Thoracic aorta (tissue), 2 donors: ENCODE measurements around the gene PCBP2. TPM values are rescaled to one million over a fixed set of nuclear protein-coding genes. Genes with fewer than 3 reads are reported as not detected.

Experiments used
- ATAC-seq: fragments of 150-250 bp; one replicate; pipeline ENCODE4 v1.8.0; 2017; ENCODE audit warnings: low read depth; ENCODE audit not compliant: insufficient number of reproducible peaks, low FRiP score
- DNase-seq: peaks from one replicate; pipeline ENCODE4 v3.0.0-alpha.2; 2020; ENCODE audit warnings: low spot score
- H3K27ac ChIP-seq, 2 donors: fragments of 200-600 bp; sonication (generic); 1 replicate in 1 of 2; 2 replicates in 1 of 2; pipeline ENCODE4 v1.5.1; 2016; ENCODE audit warnings: mild to moderate bottlenecking in 2 of 2, moderate library complexity in 2 of 2
- H3K27me3 ChIP-seq: fragments of 200-600 bp; sonication (generic); replicated peaks from 2 replicates; pipeline ENCODE4 v1.6.0; 2016; ENCODE audit warnings: mild to moderate bottlenecking; ENCODE audit not compliant: insufficient read depth
- H3K36me3 ChIP-seq: fragments of 200-600 bp; sonication (generic); one replicate; pipeline ENCODE4 v1.5.1; 2016
- H3K4me1 ChIP-seq, 2 donors: fragments of 200-600 bp; sonication (generic); 1 replicate in 1 of 2; 2 replicates in 1 of 2; pipeline versions ENCODE4 v1.5.1 to v1.6.0; 2016; ENCODE audit warnings: low read depth in 2 of 2, mild to moderate bottlenecking in 1 of 2; ENCODE audit not compliant: control insufficient read depth in 1 of 2
- H3K4me3 ChIP-seq: fragments of 200-600 bp; sonication (generic); 2 replicates; pipeline ENCODE4 v1.5.1; 2016; ENCODE audit warnings: mild to moderate bottlenecking
- H3K9me3 ChIP-seq: fragments of 200-600 bp; sonication (generic); 2 replicates; pipeline ENCODE4 v1.5.1; 2016
- CTCF ChIP-seq: fragments of 200-600 bp; sonication (generic); IDR thresholded peaks from one replicate; pipeline ENCODE4 v1.5.1; 2019; ENCODE audit warnings: antibody characterized with exemption
- total RNA-seq, 2 donors: library from RNA; depleted of rRNA; stranded (reverse); fragments of >200 nt; gene quantifications; one replicate each; pipeline versions ENCODE4 v1.1.0 to v1.2.3, GENCODE V29; 2016

The PCBP2 gene
- total RNA-seq, 2 donors from 2014 or later = 326 to 466 TPM

GRCh38 chr12:53504004-53504920, 52.4 kb downstream of the PCBP2 start:
- H3K27ac ChIP-seq = peak overlapping the region; percentile 98 to 99
- H3K36me3 ChIP-seq = no peaks in the 10 kb centered on the region
- no peaks in the 10 kb centered on the region for H3K27me3 ChIP-seq
- H3K9me3 ChIP-seq = no peaks in the 10 kb centered on the region
- DNase-seq (no peak), ATAC-seq (no peak)
- TF ChIP-seq CTCF = no peak
- no peak overlapping the region for H3K4me3 ChIP-seq
- H3K4me1 ChIP-seq = peaks cover 31 to 75% of the 10 kb centered on the region in 2 donors

GRCh38 chr12:53505086-53505485, 53.2 kb downstream of the PCBP2 start:
- TF ChIP-seq CTCF = no peak
- no peaks in the 10 kb centered on the region for H3K36me3 ChIP-seq
- H3K27me3 ChIP-seq = no peaks in the 10 kb centered on the region
- DNase-seq (peak; percentile 50), ATAC-seq (no peak)
- H3K4me1 ChIP-seq = peaks cover 31 to 75% of the 10 kb centered on the region in 2 donors
- peak overlapping the region; percentile 98 to 99 for H3K27ac ChIP-seq
- H3K4me3 ChIP-seq = no peak overlapping the region
- H3K9me3 ChIP-seq = no peaks in the 10 kb centered on the region

GRCh38 chr12:53505555-53506449, 53.9 kb downstream of the PCBP2 start:
- Histone ChIP-seq H3K36me3 (peaks cover 2% of the 10 kb centered on the region), H3K27me3 (no peaks in the 10 kb centered on the region), H3K27ac (peak overlapping the region; percentile 70 to 99), H3K4me1 (peaks cover 31 to 75% of the 10 kb centered on the region in 2 donors), H3K9me3 (no peaks in the 10 kb centered on the region), H3K4me3 (no peak overlapping the region)
- ATAC-seq (no peak), DNase-seq (no peak)
- no peak for TF ChIP-seq CTCF

- H3K27me3 ChIP-seq = no peaks in the 10 kb centered on the region
- DNase-seq (no peak), ATAC-seq (no peak)
- peak overlapping the region; percentile 70 to 99 for H3K27ac ChIP-seq
- no peaks in the 10 kb centered on the region for H3K9me3 ChIP-seq
- no peak for TF ChIP-seq CTCF
- H3K36me3 ChIP-seq = peaks cover 6% of the 10 kb centered on the region
- H3K4me3 ChIP-seq = no peak overlapping the region
- peaks cover 31 to 74% of the 10 kb centered on the region in 2 donors for H3K4me1 ChIP-seq
Measured at GRCh38 chr12:53506450-53506785, 54.5 kb downstream of the PCBP2 start.
